Endothelial cell of umbilical vein (primary cell): ENCODE data around the gene VCAN. TPM values are rescaled to one million over a fixed set of nuclear protein-coding genes. Genes with fewer than 3 reads are reported as not detected.

ENCODE experiments used
- BruUV-seq: library from RNA; stranded (reverse); fragments of 400-500 nt; replicated peaks from 2 replicates; lab custom pipeline; 2021; lab: Mats Ljungman, UMichigan
- CTCF ChIA-PET: fragments of 300-600, 350-600 bp; sonication (Branson Sonifier 250); formaldehyde crosslinking; loops from one replicate; lab custom pipeline; 2021; ENCODE audit warnings: antibody characterized with exemption, inconsistent platforms; lab: Charles Lee
- POLR2A ChIA-PET: fragments of 300-600, 350-600 bp; sonication (Branson Sonifier 250); formaldehyde crosslinking; loops from one replicate; lab custom pipeline; 2021; ENCODE audit warnings: antibody characterized with exemption, inconsistent platforms; lab: Charles Lee
- DNase-seq: peaks from one replicate; pipeline ENCODE4 v3.0.0-alpha.2; 2011; ENCODE audit warnings: low read depth, low spot score
- FAIRE-seq: peaks from 2 replicates; lab custom pipeline; 2011; peaks lifted over from hg19 to GRCh38; lab: Jason Lieb, UNC
- H2AFZ ChIP-seq: 2 replicates; pipeline ENCODE4 v1.6.0; 2012; ENCODE audit warnings: low read depth, low read length, control low read depth, inconsistent platforms
- H3K27ac ChIP-seq: 2 replicates; pipeline ENCODE4 v1.5.1; 2011; ENCODE audit warnings: low read depth, mild to moderate bottlenecking, control low read depth, low read length, moderate library complexity; ENCODE audit not compliant: insufficient read depth
- H3K27me3 ChIP-seq, 2 experiments: 2 replicates each; pipeline versions ENCODE4 v1.6.0 to v1.6.1; 2011; ENCODE audit warnings: low read length in 2 of 2, mixed read lengths in 1 of 2; ENCODE audit not compliant: control insufficient read depth in 2 of 2, insufficient read depth in 2 of 2
- H3K36me3 ChIP-seq, 2 experiments: 2 replicates in 1 of 2; 3 replicates in 1 of 2; pipeline ENCODE4 v1.5.1; 2011; ENCODE audit warnings: low read length in 2 of 2, mild to moderate bottlenecking in 1 of 2, moderate library complexity in 1 of 2; ENCODE audit not compliant: control insufficient read depth in 2 of 2, insufficient read depth in 2 of 2; ENCODE audit errors: extremely low read depth in 1 of 2
- H3K4me1 ChIP-seq: 3 replicates; pipeline ENCODE4 v1.5.1; 2011; ENCODE audit warnings: mild to moderate bottlenecking, low read length; ENCODE audit not compliant: control insufficient read depth, insufficient read depth; ENCODE audit errors: extremely low read depth
- H3K4me2 ChIP-seq: 2 replicates; pipeline ENCODE4 v1.6.1; 2011; ENCODE audit warnings: low read length, control low read depth, mixed read lengths; ENCODE audit not compliant: insufficient read depth
- H3K4me3 ChIP-seq, 3 experiments: fragments of 200-600 bp in 1 of 3; sonication (generic), shearing (Covaris generic) in 1 of 3; replicated peaks in 1 of 3; 2 replicates each; pipeline ENCODE4 v1.5.1; 2011 to 2016; ENCODE audit warnings: control low read depth in 3 of 3, low read length in 3 of 3, mild to moderate bottlenecking in 2 of 3, inconsistent platforms in 1 of 3, low read depth in 1 of 3, moderate library complexity in 1 of 3; ENCODE audit not compliant: insufficient read depth in 1 of 3
- H3K79me2 ChIP-seq: 2 replicates; pipeline ENCODE4 v1.6.0; 2012; ENCODE audit warnings: low read length, inconsistent platforms; ENCODE audit not compliant: control insufficient read depth, insufficient read depth
- H3K9ac ChIP-seq: replicated peaks from 2 replicates; pipeline ENCODE3; 2011; ENCODE audit warnings: low read length, control low read depth; ENCODE audit not compliant: insufficient read depth; ENCODE audit errors: extremely low read depth
- H3K9me1 ChIP-seq: replicated peaks from 3 replicates; pipeline ENCODE4 v1.6.0; 2011; ENCODE audit warnings: mild to moderate bottlenecking, low read length; ENCODE audit not compliant: control insufficient read depth, insufficient read depth; ENCODE audit errors: extremely low read depth
- H3K9me3 ChIP-seq: replicated peaks from 2 replicates; pipeline ENCODE4 v1.5.1; 2012; ENCODE audit warnings: low read length, inconsistent platforms; ENCODE audit not compliant: control insufficient read depth, insufficient read depth
- H4K20me1 ChIP-seq: replicated peaks from 2 replicates; pipeline ENCODE3; 2011; ENCODE audit warnings: mild to moderate bottlenecking, low read length; ENCODE audit not compliant: control insufficient read depth, insufficient read depth; ENCODE audit errors: extremely low read depth
- EZH2 ChIP-seq: IDR thresholded peaks from 2 replicates; pipeline ENCODE4 v1.6.1; 2012; ENCODE audit warnings: borderline replicate concordance, low read depth, mild to moderate bottlenecking, moderate library complexity, low read length, inconsistent platforms; ENCODE audit not compliant: severe bottlenecking
- GATA2 ChIP-seq: IDR thresholded peaks from 2 replicates; pipeline ENCODE4 v1.7.0; 2011; ENCODE audit warnings: low read depth, mild to moderate bottlenecking, moderate library complexity, mixed read lengths, low read length; ENCODE audit not compliant: insufficient read length, insufficient read depth
- MAX ChIP-seq: IDR thresholded peaks from 2 replicates; pipeline ENCODE4 v1.6.1; 2011; ENCODE audit not compliant: insufficient read depth, insufficient read length
- MYC ChIP-seq: IDR thresholded peaks from one replicate; pipeline ENCODE4 v1.6.1; 2011; ENCODE audit warnings: mild to moderate bottlenecking, low read depth, low read length
- POLR2A ChIP-seq: IDR thresholded peaks from 2 replicates; pipeline ENCODE4 v1.6.1; 2012; ENCODE audit warnings: low read depth, mild to moderate bottlenecking, control low read depth, low read length
- POLR2AphosphoS5 ChIP-seq: IDR thresholded peaks from 2 replicates; pipeline ENCODE4 v1.6.1; 2012; ENCODE audit warnings: low read depth, mild to moderate bottlenecking, control low read depth, low read length, moderate library complexity; ENCODE audit not compliant: insufficient read depth
- dilution Hi-C: fragments of 300-500 bp; cut with MboI; formaldehyde crosslinking; loops from one replicate; pipeline ENCODE4 v1.15.0; 2019; ENCODE audit warnings: low sequenced_read_pairs; ENCODE audit not compliant: extremely low pct_ligation_motif_present
- intact Hi-C: fragments of 100-400 bp; cut with micrococcal nuclease; formaldehyde crosslinking; loops from one replicate; pipeline ENCODE4 v1.10.0; 2022
- polyA plus RNA-seq, 4 experiments: library from polyadenylated mRNA; depleted of rRNA in 3 of 4; stranded (reverse) in 3 of 4; unstranded in 1 of 4; fragments of >200 nt; gene quantifications; 2 replicates each; pipeline versions ENCODE4 v1.2.1 to v1.2.3, GENCODE V29; 2011 to 2012; ENCODE audit warnings: missing spikeins in 1 of 4
- total RNA-seq: library from RNA; stranded (reverse); gene quantifications from 2 replicates; pipeline ENCODE4 v1.2.3, GENCODE V29; 2021
- TF ChIP-seq, protein P1 (sequence below), 2 donors: IDR thresholded peaks; 1 replicate in 1 of 2; 2 replicates in 1 of 2; pipeline ENCODE4 v1.5.1; 2011; ENCODE audit warnings: low read length in 2 of 2, mild to moderate bottlenecking in 2 of 2, moderate library complexity in 2 of 2, control low read depth in 1 of 2, inconsistent platforms in 1 of 2, low read depth in 1 of 2; ENCODE audit not compliant: insufficient read depth in 1 of 2; ENCODE audit errors: extremely low read depth in 1 of 2

The VCAN gene
- total and polyA plus RNA-seq, 2 donors (not counting 3 experiments of a cell fraction or from before 2014, with no cell fraction given), result 0.35 to 1.2 TPM

GRCh38 chr5:83518319-83519061 is 46.9 kb downstream of the VCAN start:
- H3K36me3 ChIP-seq, result no peaks in the 10 kb centered on the region
- H3K9ac ChIP-seq, result no peak overlapping the region
- H3K4me3 ChIP-seq, result no peak overlapping the region
- ChIA-PET POLR2A (no interaction called here), CTCF (no interaction called here)
- BruUV-seq, result no TSS peak
- no peaks in the 10 kb centered on the region for H4K20me1 ChIP-seq
- H3K79me2 ChIP-seq, result no peaks in the 10 kb centered on the region
- peaks cover under 1 to 3% of the 10 kb centered on the region in 2 experiments for H3K27me3 ChIP-seq
- TF ChIP-seq MYC (no peak), POLR2AphosphoS5 (no peak), GATA2 (no peak)
- H3K27ac ChIP-seq, result no peak overlapping the region
- FAIRE-seq (no peak), DNase-seq (no peak)
- H3K9me1 ChIP-seq, result peaks cover under 1% of the 10 kb centered on the region
- no peaks in the 10 kb centered on the region for H3K9me3 ChIP-seq
- no peaks in the 10 kb centered on the region for H3K4me1 ChIP-seq
- intact Hi-C loops (no loop called here), dilution Hi-C loops (no loop called here)
- H2AFZ ChIP-seq, result no peak overlapping the region
- H3K4me2 ChIP-seq, result no peak overlapping the region

DNA sequence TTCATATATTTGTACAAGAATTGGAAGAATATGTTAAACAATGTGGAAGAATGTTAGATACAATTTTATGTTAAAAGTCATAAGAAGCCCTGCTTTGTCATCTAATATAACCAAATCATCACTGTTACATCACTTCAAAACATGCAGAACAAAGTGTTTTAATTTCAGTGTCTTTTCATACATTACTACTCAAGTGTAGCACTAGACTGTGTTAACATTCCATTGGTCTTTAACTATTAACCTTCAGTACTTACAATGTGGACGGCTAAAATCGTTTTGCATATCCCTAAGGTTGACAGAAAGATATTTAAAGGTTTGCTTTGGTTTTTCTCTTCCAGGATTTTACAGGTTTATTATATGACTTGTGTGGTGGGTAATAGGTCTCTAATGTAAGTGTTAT is 50.9 kb downstream of the VCAN start:
- POLR2A ChIA-PET, result no interaction called here
- no peak overlapping the region for H3K9ac ChIP-seq
- no peak overlapping the region for H3K4me2 ChIP-seq
- CTCF ChIA-PET, result no interaction called here
- H3K4me1 ChIP-seq, result no peaks in the 10 kb centered on the region
- H3K36me3 ChIP-seq, result no peaks in the 10 kb centered on the region
- H3K27me3 ChIP-seq, result peaks cover 12 to 14% of the 10 kb centered on the region in 2 experiments
- no peak overlapping the region for H3K4me3 ChIP-seq
- no peak for FAIRE-seq
- no peak for DNase-seq
- no peak overlapping the region for H2AFZ ChIP-seq
- H3K27ac ChIP-seq, result no peak overlapping the region
- no peaks in the 10 kb centered on the region for H3K79me2 ChIP-seq
- H3K9me3 ChIP-seq, result no peaks in the 10 kb centered on the region
- H3K9me1 ChIP-seq, result no peaks in the 10 kb centered on the region
- H4K20me1 ChIP-seq, result no peaks in the 10 kb centered on the region
- dilution Hi-C loops (no loop called here), intact Hi-C loops (no loop called here)
- TF ChIP-seq MYC (no peak), POLR2A (no peak), MAX (no peak), GATA2 (no peak), EZH2 (no peak)
- TF ChIP-seq, protein P1, sequence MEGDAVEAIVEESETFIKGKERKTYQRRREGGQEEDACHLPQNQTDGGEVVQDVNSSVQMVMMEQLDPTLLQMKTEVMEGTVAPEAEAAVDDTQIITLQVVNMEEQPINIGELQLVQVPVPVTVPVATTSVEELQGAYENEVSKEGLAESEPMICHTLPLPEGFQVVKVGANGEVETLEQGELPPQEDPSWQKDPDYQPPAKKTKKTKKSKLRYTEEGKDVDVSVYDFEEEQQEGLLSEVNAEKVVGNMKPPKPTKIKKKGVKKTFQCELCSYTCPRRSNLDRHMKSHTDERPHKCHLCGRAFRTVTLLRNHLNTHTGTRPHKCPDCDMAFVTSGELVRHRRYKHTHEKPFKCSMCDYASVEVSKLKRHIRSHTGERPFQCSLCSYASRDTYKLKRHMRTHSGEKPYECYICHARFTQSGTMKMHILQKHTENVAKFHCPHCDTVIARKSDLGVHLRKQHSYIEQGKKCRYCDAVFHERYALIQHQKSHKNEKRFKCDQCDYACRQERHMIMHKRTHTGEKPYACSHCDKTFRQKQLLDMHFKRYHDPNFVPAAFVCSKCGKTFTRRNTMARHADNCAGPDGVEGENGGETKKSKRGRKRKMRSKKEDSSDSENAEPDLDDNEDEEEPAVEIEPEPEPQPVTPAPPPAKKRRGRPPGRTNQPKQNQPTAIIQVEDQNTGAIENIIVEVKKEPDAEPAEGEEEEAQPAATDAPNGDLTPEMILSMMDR (IDR thresholded peaks at IDR 0.05; ENCODE audit: extremely low read depth in 1 of 2, insufficient read depth in 1 of 2, low read depth in 1 of 2, low read length in 2 of 2), result no peak
- BruUV-seq, result no TSS peak
